ENCODE measurements around the gene KNDC1.

GRCh38 chr10:133176546-133176945 lies 16.5 kb downstream of the KNDC1 start:
- TF ChIP-seq CTCF (conservative IDR thresholded peaks at IDR 0.05) (no peak), EZH2 (IDR thresholded peaks at IDR 0.05; ENCODE audit: low read depth) (no peak)
